Right lobe of liver (tissue), 4 donors: ENCODE data around the gene DPP6.
"Not testable (repeated sequence)": the region's sequence is repeated elsewhere in the genome, so short reads cannot be mapped to it uniquely, and the experiment has no call there.

Source experiments
- POLR2A ChIP-seq: fragments of 450-650 bp; IDR thresholded peaks from one replicate; pipeline ENCODE4 v1.6.1; 2017; ENCODE audit warnings: antibody characterized with exemption, mild to moderate bottlenecking
- TF ChIP-seq, protein P1 (sequence below), 4 donors: fragments of 200-600 bp in 3 of 4; fragments of 450-650 bp in 1 of 4; IDR thresholded peaks; one replicate each; pipeline versions ENCODE4 v1.5.1 to v1.8.0; 2016 to 2022; ENCODE audit warnings: antibody characterized with exemption in 4 of 4, mild to moderate bottlenecking in 2 of 4
- donor health status: DM: no; HTN: no; CAD: no.
- donor health status: DM: no; HTN: no; CAD: no.
- donor health status: DM: no; HTN: yes; CAD: no.

DNA sequence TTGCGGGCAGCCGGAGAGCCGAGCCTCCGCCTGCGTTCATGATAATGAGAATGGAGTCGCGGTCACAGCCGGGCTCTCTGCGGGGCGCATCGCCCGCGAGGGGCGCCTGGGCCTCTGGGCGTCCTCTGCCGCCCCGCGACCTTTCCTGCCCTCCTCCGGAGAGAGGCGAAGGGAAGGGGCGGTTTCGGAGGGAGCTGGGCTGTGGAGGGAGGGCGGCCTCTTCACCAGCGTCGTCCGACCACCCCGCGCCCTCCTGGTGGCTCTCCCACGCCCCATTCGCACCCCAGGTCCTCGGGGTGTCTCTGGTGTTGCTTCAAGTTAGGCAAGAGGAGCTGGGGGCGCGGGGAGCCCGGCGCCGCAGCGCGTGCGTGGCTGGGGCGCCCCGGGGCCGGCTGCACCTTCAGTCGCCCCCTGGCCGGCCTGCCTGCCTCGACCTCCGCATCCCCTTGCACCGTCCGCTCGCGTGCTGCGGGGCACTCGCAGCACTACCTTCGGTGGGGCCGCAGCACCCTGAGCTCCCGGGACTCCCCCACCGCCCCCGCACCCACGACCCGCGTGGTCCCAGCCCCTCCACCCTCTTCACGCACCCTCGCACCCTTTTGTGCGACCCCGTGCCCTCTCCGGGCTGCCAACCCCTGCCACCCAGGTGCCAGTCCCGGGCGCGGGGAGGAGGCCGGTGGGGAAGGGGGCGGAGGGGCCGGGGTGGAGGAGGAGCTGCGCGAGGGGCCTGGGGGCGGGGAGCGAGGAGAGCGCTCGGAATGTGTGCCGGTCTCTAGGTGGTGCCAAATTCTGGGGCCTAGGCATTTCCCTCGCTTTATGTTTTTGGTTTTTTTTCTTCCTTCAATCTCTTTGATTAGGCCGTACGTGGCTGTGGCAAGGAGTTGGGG lies at the start of gene DPP6:
- TF ChIP-seq POLR2A = not testable (repeated sequence)
- TF ChIP-seq, protein P1, sequence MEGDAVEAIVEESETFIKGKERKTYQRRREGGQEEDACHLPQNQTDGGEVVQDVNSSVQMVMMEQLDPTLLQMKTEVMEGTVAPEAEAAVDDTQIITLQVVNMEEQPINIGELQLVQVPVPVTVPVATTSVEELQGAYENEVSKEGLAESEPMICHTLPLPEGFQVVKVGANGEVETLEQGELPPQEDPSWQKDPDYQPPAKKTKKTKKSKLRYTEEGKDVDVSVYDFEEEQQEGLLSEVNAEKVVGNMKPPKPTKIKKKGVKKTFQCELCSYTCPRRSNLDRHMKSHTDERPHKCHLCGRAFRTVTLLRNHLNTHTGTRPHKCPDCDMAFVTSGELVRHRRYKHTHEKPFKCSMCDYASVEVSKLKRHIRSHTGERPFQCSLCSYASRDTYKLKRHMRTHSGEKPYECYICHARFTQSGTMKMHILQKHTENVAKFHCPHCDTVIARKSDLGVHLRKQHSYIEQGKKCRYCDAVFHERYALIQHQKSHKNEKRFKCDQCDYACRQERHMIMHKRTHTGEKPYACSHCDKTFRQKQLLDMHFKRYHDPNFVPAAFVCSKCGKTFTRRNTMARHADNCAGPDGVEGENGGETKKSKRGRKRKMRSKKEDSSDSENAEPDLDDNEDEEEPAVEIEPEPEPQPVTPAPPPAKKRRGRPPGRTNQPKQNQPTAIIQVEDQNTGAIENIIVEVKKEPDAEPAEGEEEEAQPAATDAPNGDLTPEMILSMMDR (IDR thresholded peaks at IDR 0.05) = not testable (repeated sequence)
